Erythroblast (primary cell): ENCODE results near the gene CLCN5.

Experiments
- DNase-seq, 2 experiments: peaks; one replicate each; lab custom pipeline; 2025; lab: John Stamatoyannopoulos, UW
- GATA1 ChIP-seq: IDR thresholded peaks from 2 replicates; pipeline ENCODE4 v1.6.1; 2011; ENCODE audit warnings: low read depth, mild to moderate bottlenecking, control low read depth, low read length, moderate library complexity
- POLR2A ChIP-seq: IDR thresholded peaks from 2 replicates; pipeline ENCODE4 v1.6.1; 2011; ENCODE audit warnings: mild to moderate bottlenecking, low read length

The CLCN5 gene

DNA sequence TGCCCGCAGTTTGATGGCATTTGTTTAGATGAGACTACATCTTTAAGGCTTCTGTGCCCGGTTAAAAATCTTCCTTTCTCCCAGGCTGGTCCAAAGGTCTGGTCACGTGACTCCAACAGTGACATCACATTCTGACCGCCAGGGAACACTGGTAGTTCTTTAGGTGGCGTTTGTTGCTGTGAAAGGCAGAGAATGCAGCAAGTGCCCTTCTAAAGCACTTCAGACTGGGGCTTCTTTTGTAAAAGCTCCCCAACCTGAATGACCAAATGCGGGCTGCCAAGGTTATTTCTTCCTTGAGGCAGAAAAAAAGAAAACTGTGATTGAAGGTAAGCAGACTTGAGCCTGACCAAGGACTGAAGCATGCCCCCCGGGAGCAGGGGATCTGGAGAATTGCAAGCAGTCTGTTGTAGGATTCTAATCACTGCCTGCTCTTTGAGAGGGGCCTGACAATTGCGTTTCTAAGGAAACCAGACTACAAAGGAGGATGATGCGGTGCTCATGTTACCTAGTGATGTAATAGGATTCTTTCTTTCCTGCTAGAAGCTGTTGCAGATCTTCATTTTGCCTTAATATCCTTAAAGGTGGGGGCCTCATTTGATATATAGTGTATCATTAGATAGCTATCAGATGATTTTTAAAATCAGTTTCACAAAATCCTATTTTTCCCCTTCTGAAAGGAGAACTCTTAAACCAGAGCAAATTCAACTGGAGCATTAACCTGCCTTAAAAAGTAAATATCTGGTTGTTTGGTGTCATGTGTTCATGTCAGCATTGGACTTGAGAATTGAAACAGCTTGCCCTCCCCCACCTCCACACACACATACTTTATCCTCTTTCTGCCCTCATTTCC, 145.3 kb downstream of the CLCN5 start:
- TF ChIP-seq POLR2A: no peak
- no peak for TF ChIP-seq GATA1
- no peak for DNase-seq

DNA sequence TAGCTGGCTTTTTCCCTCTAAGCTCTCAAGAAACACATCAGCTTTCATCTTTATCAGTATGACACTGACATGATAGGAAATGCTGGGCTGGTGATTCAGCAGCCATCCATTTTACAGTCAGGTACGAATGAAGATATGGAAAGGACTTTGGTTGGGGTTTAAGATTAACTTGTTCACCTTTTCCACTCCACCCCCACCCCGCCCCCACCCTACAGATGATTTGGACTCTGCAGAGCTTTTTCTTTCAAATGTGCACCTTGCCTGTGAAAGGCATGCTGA, 145.8 kb downstream of the CLCN5 start:
- DNase-seq: no peak
- no peak for TF ChIP-seq GATA1
- TF ChIP-seq POLR2A: no peak

DNA sequence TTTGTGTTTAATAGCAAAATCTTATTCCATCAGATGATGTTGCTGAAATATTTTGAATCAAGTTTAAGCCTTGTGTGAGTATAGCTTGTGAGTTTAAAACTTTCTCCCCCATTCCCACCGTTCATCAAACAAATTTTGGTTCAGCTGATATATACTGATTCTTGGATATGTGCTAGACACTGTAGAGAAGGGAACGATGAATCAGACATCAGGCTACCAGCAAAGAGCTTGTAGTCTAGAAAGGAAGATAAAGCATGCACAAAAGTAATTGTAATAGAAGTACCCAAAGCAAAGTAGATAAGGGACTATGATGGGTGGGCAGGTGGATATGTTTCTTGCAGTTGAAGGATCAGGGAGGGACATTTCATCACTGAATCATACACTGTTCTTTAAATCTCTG, 146.5 kb downstream of the CLCN5 start:
- no peak for DNase-seq
- TF ChIP-seq GATA1 (no peak), POLR2A (no peak)

DNA sequence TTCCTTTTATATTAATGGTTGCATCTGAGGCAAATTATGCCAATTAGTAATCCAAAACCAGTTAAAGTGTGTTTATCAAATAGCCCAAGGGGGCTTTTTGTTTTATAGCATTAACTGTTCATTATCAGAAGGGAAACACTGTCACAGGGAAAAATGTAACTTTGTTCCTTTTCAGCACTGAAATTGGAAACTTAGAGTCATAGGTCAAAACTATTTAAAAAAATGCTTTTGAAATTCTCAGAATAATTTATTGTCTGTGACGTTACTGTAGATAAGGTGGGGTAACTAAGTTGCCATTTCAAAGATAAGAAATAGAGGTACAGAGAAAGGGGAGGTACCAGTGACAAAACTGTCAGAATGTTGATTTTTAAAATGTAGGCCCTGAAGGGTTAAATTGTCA, 149.1 kb downstream of the CLCN5 start:
- TF ChIP-seq POLR2A (no peak), GATA1 (no peak)
- no peak for DNase-seq

DNA sequence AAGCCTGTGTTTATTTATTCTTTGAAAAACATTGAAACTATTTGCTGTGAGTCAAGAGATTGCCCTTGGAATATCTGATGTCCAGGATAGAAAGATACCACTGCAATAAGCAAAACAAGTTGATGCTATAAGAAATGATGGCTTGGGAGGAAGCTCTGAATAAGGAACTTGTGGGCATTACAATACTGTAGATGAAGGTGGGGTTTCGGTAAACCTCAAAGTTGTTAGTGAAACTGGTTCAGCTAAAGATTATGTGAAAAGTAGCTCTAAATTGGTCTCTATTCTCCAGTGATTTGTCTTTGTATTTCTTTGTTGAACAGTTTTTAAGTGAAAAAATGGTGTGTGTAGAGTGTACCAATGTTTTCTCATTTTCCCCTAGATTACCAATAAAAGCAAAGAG, 149.7 kb downstream of the CLCN5 start:
- DNase-seq: no peak
- TF ChIP-seq GATA1: no peak
- no peak for TF ChIP-seq POLR2A

- DNase-seq: no peak
- no peak for TF ChIP-seq POLR2A
- no peak for TF ChIP-seq GATA1
Measured at GRCh38 chrX:50073601-50074000, 151.2 kb downstream of the CLCN5 start.

GRCh38 chrX:50075630-50076339, 153.4 kb downstream of the CLCN5 start:
- no peak for TF ChIP-seq GATA1
- TF ChIP-seq POLR2A: no peak
- no peak for DNase-seq

DNA sequence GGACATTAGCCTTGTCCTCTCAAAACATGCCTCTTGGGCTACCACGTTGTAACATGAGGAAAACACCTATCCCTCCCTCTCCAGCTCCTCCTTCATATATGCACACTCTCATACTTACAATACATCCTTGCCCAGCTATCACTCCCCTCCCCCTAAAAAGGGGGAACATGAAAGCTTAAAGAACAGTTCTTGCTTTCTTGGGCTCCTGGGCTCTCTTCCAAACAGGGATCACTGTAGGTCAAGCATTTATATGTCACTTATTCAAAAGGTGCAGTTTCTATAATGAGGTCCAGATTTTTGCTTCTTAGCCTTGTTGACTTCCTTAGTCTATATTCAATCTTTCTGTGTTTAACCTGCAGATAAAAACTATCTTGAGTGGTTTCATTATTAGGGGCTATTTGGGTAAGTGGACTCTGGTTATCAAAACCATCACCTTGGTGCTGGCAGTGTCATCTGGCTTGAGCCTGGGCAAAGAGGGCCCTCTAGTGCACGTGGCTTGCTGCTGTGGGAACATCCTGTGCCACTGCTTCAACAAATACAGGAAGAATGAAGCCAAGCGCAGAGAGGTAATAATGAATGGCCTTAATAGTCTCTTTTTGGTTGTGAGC, 159.0 kb downstream of the CLCN5 start:
- DNase-seq: peak; percentile 17 to 25
- TF ChIP-seq GATA1 (no peak), POLR2A (no peak)

- DNase-seq: no peak
- no peak for TF ChIP-seq GATA1
- TF ChIP-seq POLR2A: no peak
Measured at GRCh38 chrX:50082741-50083140, 160.3 kb downstream of the CLCN5 start.

GRCh38 chrX:50088645-50089044, 166.2 kb downstream of the CLCN5 start:
- DNase-seq: no peak
- TF ChIP-seq GATA1 (no peak), POLR2A (no peak)

GRCh38 chrX:50093625-50094024, 171.2 kb downstream of the CLCN5 start:
- DNase-seq: no peak

DNA sequence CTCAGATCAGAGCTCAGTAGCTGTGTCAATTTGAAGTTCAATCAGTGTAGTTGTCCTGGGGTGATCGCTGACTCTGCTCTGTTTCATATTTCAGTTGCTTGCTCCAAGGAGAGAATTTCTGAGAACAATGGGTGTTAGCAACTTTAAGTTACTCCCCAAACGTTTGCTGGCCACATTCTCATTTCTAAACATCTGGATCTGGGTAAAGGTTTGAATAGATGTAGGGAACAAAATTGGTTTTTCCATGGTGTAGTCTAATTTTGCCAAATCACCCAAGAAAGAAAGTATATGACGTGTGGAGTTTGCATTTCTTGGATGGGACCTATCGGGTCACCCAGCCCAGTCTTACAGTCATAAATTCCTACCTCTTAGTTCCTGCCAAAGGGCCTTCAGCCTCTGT, 174.7 kb downstream of the CLCN5 start:
- DNase-seq: no peak
- TF ChIP-seq POLR2A (no peak), GATA1 (no peak)

More at GRCh38 chrX:50093625-50094024, 171.2 kb downstream of the CLCN5 start:
- TF ChIP-seq GATA1 (no peak), POLR2A (no peak)

GRCh38 chrX:50098241-50098640, 175.8 kb downstream of the CLCN5 start:
- DNase-seq: no peak
- TF ChIP-seq GATA1: no peak
- no peak for TF ChIP-seq POLR2A

DNA sequence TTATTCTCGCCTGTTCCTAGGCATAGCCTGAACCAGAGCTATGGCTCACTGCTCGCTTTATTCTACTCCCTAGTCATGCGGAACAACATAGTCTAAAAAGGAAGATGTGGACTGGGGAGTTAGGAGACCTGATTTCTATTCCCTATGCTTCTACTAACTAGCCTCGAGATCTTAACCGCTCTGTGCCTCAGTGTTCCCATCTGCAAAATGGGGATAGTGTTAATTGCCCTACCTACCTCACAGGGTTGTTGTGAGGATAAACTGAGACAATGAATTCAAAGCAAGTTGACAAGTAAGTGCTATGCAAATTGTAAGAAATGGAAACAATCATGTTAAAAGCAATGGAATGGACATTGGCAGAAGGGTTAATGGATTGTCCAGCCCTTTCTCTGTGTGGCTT, 176.4 kb downstream of the CLCN5 start:
- no peak for DNase-seq
- no peak for TF ChIP-seq GATA1
- TF ChIP-seq POLR2A: no peak
